Testis (tissue), 3 donors: ENCODE data around the gene SUSD1. TPM values are rescaled to one million over a fixed set of nuclear protein-coding genes. Genes with fewer than 3 reads are reported as not detected.

Experiments used
- DNase-seq: peaks from one replicate; pipeline ENCODE4 v3.0.0-alpha.2; 2019
- H3K27ac ChIP-seq, 2 donors: fragments of 200-600 bp; sonication (generic); one replicate each; pipeline ENCODE4 v1.5.1; 2019
- H3K27me3 ChIP-seq: fragments of 200-600 bp; sonication (generic); one replicate; pipeline ENCODE4 v1.5.1; 2019
- H3K36me3 ChIP-seq: fragments of 200-600 bp; sonication (generic); one replicate; pipeline ENCODE4 v1.5.1; 2017; ENCODE audit warnings: low read depth; ENCODE audit errors: missing control alignments
- H3K4me1 ChIP-seq: fragments of 200-600 bp; sonication (generic); one replicate; pipeline ENCODE4 v1.5.1; 2019
- H3K4me3 ChIP-seq, 2 donors: fragments of 200-600 bp; sonication (generic); one replicate each; pipeline ENCODE4 v1.5.1; 2017 to 2019
- H3K9me3 ChIP-seq: fragments of 200-600 bp; sonication (generic); one replicate; pipeline ENCODE4 v1.5.1; 2017
- POLR2A ChIP-seq: fragments of 450-650 bp; IDR thresholded peaks from one replicate; pipeline ENCODE4 v1.6.1; 2017; ENCODE audit warnings: antibody characterized with exemption, mild to moderate bottlenecking, moderate library complexity
- WGBS, 2 donors: methylation state at CpG; one replicate each; pipeline ENCODE4 v1.1.5; 2018; 5-methylcytosine and 5-hydroxymethylcytosine counted together
- intact Hi-C: fragments of 100-400 bp; cut with DNase I; formaldehyde crosslinking; loops from one replicate; pipeline ENCODE4 v1.15.1; 2023; ENCODE audit warnings: low total_unique reads
- polyA plus RNA-seq: library from polyadenylated mRNA; stranded (reverse); fragments of 350-450 nt; fragmentation: Illumina TruSeq; extraction: RNeasy Lipid Tissue Mini Kit (QIAGEN cat#74804); gene quantifications from one replicate; pipeline ENCODE4 v1.2.3, GENCODE V29; 2014; ENCODE audit warnings: low read depth, low replicate concordance; ENCODE audit not compliant: insufficient read depth
- total RNA-seq, 2 donors: library from RNA; depleted of rRNA; stranded (reverse); fragments of >200 nt; gene quantifications; one replicate each; pipeline ENCODE4 v1.2.3, GENCODE V29; 2016
- TF ChIP-seq, protein P1 (sequence below), 3 experiments: fragments of 450-650 bp in 2 of 3; fragments of 200-600 bp in 1 of 3; sonication (generic) in 1 of 3; IDR thresholded peaks; one replicate each; pipeline ENCODE4 v1.5.1; 2016 to 2019; ENCODE audit warnings: antibody characterized with exemption in 3 of 3, mild to moderate bottlenecking in 2 of 3, moderate library complexity in 1 of 3

The SUSD1 gene
- total and polyA plus RNA-seq, 3 donors from 2014 or later: 12.7 to 39.1 (median 28.0) TPM

DNA sequence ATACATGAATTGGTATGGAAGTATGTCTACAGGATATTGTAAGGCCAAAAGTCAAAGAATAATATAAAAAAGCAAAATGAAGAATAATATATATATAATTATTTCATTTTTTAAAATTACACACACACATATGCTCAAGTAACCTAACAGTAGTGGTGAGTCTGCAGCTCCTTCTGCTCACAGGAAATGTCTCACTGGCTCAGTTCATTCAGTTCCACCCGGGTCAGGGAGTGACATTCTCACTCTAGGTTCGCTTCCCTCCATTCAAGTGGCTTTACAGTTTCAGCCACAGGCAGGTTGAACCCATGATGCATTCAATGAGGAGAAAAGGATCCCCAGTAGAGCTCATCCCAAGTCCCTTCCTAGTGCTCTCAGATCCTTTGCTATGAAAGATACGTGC lies 90.8 kb downstream of the SUSD1 start:
- H3K9me3 ChIP-seq: no peaks in the 10 kb centered on the region
- H3K36me3 ChIP-seq: no peaks in the 10 kb centered on the region
- 53 to 77% methylated on average over 3 of the region's 3 CpGs for WGBS, 2 donors
- TF ChIP-seq POLR2A: no peak
- TF ChIP-seq, protein P1, sequence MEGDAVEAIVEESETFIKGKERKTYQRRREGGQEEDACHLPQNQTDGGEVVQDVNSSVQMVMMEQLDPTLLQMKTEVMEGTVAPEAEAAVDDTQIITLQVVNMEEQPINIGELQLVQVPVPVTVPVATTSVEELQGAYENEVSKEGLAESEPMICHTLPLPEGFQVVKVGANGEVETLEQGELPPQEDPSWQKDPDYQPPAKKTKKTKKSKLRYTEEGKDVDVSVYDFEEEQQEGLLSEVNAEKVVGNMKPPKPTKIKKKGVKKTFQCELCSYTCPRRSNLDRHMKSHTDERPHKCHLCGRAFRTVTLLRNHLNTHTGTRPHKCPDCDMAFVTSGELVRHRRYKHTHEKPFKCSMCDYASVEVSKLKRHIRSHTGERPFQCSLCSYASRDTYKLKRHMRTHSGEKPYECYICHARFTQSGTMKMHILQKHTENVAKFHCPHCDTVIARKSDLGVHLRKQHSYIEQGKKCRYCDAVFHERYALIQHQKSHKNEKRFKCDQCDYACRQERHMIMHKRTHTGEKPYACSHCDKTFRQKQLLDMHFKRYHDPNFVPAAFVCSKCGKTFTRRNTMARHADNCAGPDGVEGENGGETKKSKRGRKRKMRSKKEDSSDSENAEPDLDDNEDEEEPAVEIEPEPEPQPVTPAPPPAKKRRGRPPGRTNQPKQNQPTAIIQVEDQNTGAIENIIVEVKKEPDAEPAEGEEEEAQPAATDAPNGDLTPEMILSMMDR (IDR thresholded peaks at IDR 0.05): no peak
- intact Hi-C loops: no loop called here
- H3K27me3 ChIP-seq: no peaks in the 10 kb centered on the region
- no peaks in the 10 kb centered on the region for H3K4me1 ChIP-seq
- no peak overlapping the region for H3K27ac ChIP-seq
- no peak overlapping the region for H3K4me3 ChIP-seq
- no peak for DNase-seq

DNA sequence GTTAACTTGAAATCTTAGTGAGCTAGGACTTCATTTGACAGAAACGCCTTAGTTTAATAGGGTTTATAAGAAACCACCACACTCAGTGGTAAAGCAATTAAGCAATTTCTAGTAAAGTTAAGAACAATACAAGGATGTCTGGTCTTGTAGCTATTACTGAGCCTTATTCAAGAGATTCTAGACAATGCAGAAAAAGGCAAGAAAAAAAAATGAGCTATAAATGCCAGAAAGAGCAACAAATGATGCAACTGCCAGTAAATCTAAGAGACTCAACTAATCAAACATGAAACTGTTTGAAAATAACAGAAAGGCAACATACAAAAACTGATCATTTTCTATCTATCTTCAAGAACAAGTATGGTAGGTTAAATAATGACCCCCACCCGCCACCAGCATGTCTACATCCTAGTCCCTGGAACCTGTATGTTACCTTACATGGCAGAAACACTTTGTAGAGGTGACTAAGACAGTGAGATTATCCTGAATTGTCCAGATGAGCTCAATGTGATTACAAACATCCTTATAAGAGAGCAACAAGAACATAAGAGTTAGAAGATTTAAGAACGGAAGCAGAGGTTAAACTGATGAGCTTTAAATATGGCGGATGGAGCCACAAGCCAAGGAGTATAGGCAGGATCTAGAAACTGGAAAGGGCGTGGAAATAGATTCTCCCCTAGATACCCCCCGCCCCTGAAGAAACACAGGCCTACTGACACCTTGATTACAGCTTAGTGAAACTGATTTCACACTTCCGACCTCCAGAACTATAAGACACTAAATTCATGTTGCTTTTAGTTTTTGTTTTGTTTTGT lies 93.0 kb downstream of the SUSD1 start:
- intact Hi-C loops: no loop called here
- Histone ChIP-seq H3K9me3 (no peaks in the 10 kb centered on the region), H3K36me3 (no peaks in the 10 kb centered on the region), H3K4me3 (no peak overlapping the region), H3K27ac (no peak overlapping the region), H3K27me3 (no peaks in the 10 kb centered on the region), H3K4me1 (no peaks in the 10 kb centered on the region)
- DNase-seq: no peak
- 57 to 84% methylated on average over 7 of the region's 7 CpGs for WGBS, 2 donors
- TF ChIP-seq, protein P1 (IDR thresholded peaks at IDR 0.05): no peak
- no peak for TF ChIP-seq POLR2A

DNA sequence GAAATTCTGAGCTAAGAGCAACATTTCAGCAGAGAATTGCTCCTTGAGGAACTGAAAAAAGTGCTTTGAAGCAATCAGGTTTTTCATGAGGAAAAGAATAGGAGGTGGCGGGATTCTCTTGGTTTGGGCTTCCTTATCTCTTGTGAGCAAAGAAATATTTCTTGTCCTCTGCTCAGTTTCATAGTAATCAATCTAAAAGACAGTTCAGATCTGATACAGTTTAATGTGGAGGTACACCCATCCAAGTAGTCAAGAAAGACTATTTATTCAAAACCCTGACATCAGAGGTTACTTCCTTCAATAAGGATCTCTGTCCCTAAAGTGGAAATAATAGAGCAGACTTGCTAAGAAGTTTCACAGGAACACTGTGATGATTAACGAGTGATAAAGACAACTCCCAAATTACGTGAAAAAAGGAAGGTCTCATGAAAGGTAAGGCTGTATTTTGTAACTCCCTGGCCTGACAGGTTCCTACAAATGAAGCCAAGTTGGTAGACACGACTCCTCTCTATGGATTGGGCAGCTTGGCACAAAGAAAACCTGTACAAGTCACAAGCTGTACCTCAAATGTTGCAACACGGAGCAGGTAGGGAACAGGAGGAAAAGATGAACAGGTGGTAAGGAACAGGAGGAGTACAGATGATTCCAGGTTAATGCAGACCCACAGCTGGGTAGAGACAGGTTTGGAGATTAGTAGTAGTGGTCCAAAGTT lies 94.1 kb downstream of the SUSD1 start:
- no peak for DNase-seq
- no peak overlapping the region for H3K4me3 ChIP-seq
- H3K4me1 ChIP-seq: no peaks in the 10 kb centered on the region
- H3K36me3 ChIP-seq: no peaks in the 10 kb centered on the region
- H3K27ac ChIP-seq: no peak overlapping the region
- WGBS, 2 donors: 71% methylated on average over 5 of the region's 5 CpGs
- H3K27me3 ChIP-seq: no peaks in the 10 kb centered on the region
- TF ChIP-seq, protein P1 (IDR thresholded peaks at IDR 0.05): no peak
- no peak for TF ChIP-seq POLR2A
- H3K9me3 ChIP-seq: no peaks in the 10 kb centered on the region
- intact Hi-C loops: no loop called here

DNA sequence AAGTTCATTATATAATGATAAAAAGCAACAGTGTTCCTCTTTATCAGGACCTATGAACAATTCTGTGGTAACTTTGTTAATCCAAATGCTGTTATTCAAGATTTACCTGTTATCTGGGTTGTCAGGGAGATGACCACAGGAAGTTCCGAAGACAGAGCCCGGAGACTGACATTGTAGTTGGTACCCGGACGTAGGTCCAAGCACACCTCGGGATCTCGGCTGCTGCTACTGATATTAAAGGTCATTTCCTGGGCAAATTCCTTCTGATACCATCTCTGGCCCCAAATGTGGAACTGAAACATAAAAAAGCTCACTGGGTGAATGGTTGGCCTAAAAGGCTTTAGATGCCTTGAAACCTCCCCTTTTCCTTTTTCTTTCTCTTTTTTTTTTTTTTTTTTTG lies 96.7 kb downstream of the SUSD1 start:
- H3K27ac ChIP-seq: no peak overlapping the region
- DNase-seq: no peak

More for the DNA sequence above, 96.7 kb downstream of the SUSD1 start:
- Histone ChIP-seq H3K27me3 (no peaks in the 10 kb centered on the region), H3K36me3 (no peaks in the 10 kb centered on the region), H3K4me1 (no peaks in the 10 kb centered on the region), H3K9me3 (no peaks in the 10 kb centered on the region), H3K4me3 (no peak overlapping the region)
- intact Hi-C loops: no loop called here
- 45 to 82% methylated on average over 6 of the region's 6 CpGs for WGBS, 2 donors
- no peak for TF ChIP-seq POLR2A
- TF ChIP-seq, protein P1 (IDR thresholded peaks at IDR 0.05): no peak
